SK-N-SH (cell line): ENCODE results near the gene ZDHHC16. TPM values are rescaled to one million over a fixed set of nuclear protein-coding genes. Genes with fewer than 3 reads are reported as not detected.

Experiments
- CTCF ChIA-PET: fragments of 300-600, 350-600 bp; formaldehyde crosslinking; extraction: SDS; loops from one replicate; lab custom pipeline; 2021; lab: Yijun Ruan, JAX
- POLR2A ChIA-PET: fragments of 350-600 bp; sonication (Branson Sonifier 250); formaldehyde crosslinking; extraction: SDS; loops from one replicate; lab custom pipeline; 2020; ENCODE audit warnings: antibody characterized with exemption, inconsistent platforms; lab: Yijun Ruan, JAX
- DNase-seq: peaks from one replicate; pipeline ENCODE4 v3.0.0; 2012
- H2AFZ ChIP-seq: fragments of 200-600 bp; sonication (generic); 2 replicates; pipeline ENCODE4 v1.8.1; 2016; ENCODE audit warnings: antibody characterized with exemption, mild to moderate bottlenecking, low read depth
- H3F3A ChIP-seq: fragments of 200-600 bp; sonication (generic); replicated peaks from 2 replicates; pipeline ENCODE3; 2016; ENCODE audit warnings: antibody characterized with exemption, mild to moderate bottlenecking; ENCODE audit not compliant: insufficient read depth
- H3K27ac ChIP-seq, 2 experiments: fragments of 200-500 bp in 1 of 2; fragments of 200-600 bp in 1 of 2; sonication (Bioruptor generic) in 1 of 2; sonication (generic), shearing (Covaris generic) in 1 of 2; 2 replicates each; pipeline versions ENCODE4 v1.5.1 to v1.6.1; 2014 to 2016; ENCODE audit warnings: low read depth in 2 of 2, inconsistent platforms in 1 of 2, low read length in 1 of 2, mild to moderate bottlenecking in 1 of 2, mixed read lengths in 1 of 2
- H3K27me3 ChIP-seq: fragments of 200-600 bp; sonication (generic), shearing (Covaris generic); 2 replicates; pipeline ENCODE4 v1.6.1; 2016; ENCODE audit warnings: mixed run types; ENCODE audit not compliant: insufficient read depth
- H3K36me3 ChIP-seq, 2 experiments: fragments of 200-500 bp in 1 of 2; fragments of 200-600 bp in 1 of 2; sonication (Bioruptor generic) in 1 of 2; sonication (generic) in 1 of 2; replicated peaks in 1 of 2; 2 replicates each; pipeline versions ENCODE3 to v1.5.1; 2014 to 2016; ENCODE audit warnings: low read length in 1 of 2, mild to moderate bottlenecking in 1 of 2; ENCODE audit not compliant: insufficient read depth in 2 of 2, control insufficient read depth in 1 of 2
- H3K4me1 ChIP-seq, 2 experiments: fragments of 200-500 bp in 1 of 2; fragments of 200-600 bp in 1 of 2; sonication (Bioruptor generic) in 1 of 2; sonication (generic), shearing (Covaris generic) in 1 of 2; 2 replicates each; pipeline versions ENCODE4 v1.5.1 to v1.6.1; 2014 to 2016; ENCODE audit warnings: low read depth in 1 of 2, low read length in 1 of 2, mixed run types in 1 of 2; ENCODE audit not compliant: insufficient read depth in 2 of 2, control insufficient read depth in 1 of 2
- H3K4me2 ChIP-seq: fragments of 200-600 bp; sonication (generic), shearing (Covaris generic); 2 replicates; pipeline ENCODE4 v1.6.1; 2017; ENCODE audit warnings: mixed run types
- H3K4me3 ChIP-seq, 2 experiments: fragments of 200-500 bp in 1 of 2; fragments of 200-600 bp in 1 of 2; sonication (Bioruptor generic) in 1 of 2; sonication (generic), shearing (Covaris generic) in 1 of 2; 2 replicates each; pipeline versions ENCODE4 v1.5.1 to v1.8.1; 2014 to 2016; ENCODE audit warnings: low read depth in 2 of 2, inconsistent platforms in 1 of 2, low read length in 1 of 2, mild to moderate bottlenecking in 1 of 2, mixed read lengths in 1 of 2, moderate library complexity in 1 of 2
- H3K79me2 ChIP-seq: fragments of 200-600 bp; sonication (generic); 2 replicates; pipeline ENCODE4 v1.8.1; 2017; ENCODE audit warnings: mild to moderate bottlenecking; ENCODE audit not compliant: insufficient read depth
- H3K9ac ChIP-seq: fragments of 200-600 bp; sonication (generic); 2 replicates; pipeline ENCODE4 v1.6.1; 2017; ENCODE audit warnings: mixed run types
- H3K9me2 ChIP-seq: fragments of 200-600 bp; sonication (generic); 2 replicates; pipeline ENCODE4 v1.6.1; 2017; ENCODE audit warnings: mixed run types
- H3K9me3 ChIP-seq: fragments of 200-600 bp; sonication (generic); 2 replicates; pipeline ENCODE4 v1.6.1; 2017; ENCODE audit warnings: mixed run types, mild to moderate bottlenecking, moderate library complexity
- H4K20me1 ChIP-seq: fragments of 200-600 bp; sonication (generic); 2 replicates; pipeline ENCODE4 v1.6.1; 2017; ENCODE audit warnings: mild to moderate bottlenecking, mixed run types; ENCODE audit not compliant: insufficient read depth
- CTCF ChIP-seq: fragments of 200-600 bp; sonication (generic); IDR thresholded peaks from 2 replicates; pipeline ENCODE4 v1.6.1; 2017; ENCODE audit warnings: antibody characterized with exemption, mild to moderate bottlenecking, moderate library complexity
- ELF1 ChIP-seq: IDR thresholded peaks from 2 replicates; pipeline ENCODE4 v1.4.0; 2012
- EP300 ChIP-seq, 2 experiments: IDR thresholded peaks; 2 replicates each; pipeline versions ENCODE4 v1.4.0 to v1.6.1; 2012; ENCODE audit warnings: borderline replicate concordance in 1 of 2, low read depth in 1 of 2, low read length in 1 of 2
- FOXM1 ChIP-seq: IDR thresholded peaks from 2 replicates; pipeline ENCODE4 v1.4.0; 2012; ENCODE audit warnings: low read depth, mild to moderate bottlenecking
- GABPA ChIP-seq: IDR thresholded peaks from 2 replicates; pipeline ENCODE4 v1.4.0; 2012; ENCODE audit warnings: low read depth, mild to moderate bottlenecking
- MAX ChIP-seq: IDR thresholded peaks from 2 replicates; pipeline ENCODE4 v1.4.0; 2012; ENCODE audit warnings: low read depth
- MXI1 ChIP-seq: IDR thresholded peaks from 2 replicates; pipeline ENCODE4 v1.6.1; 2012; ENCODE audit warnings: mild to moderate bottlenecking, low read depth, low read length, improper control_type of control experiment
- NFIC ChIP-seq: IDR thresholded peaks from 2 replicates; pipeline ENCODE4 v1.4.0; 2012; ENCODE audit warnings: borderline replicate concordance
- PBX3 ChIP-seq: IDR thresholded peaks from 2 replicates; pipeline ENCODE4; 2012
- POLR2AphosphoS5 ChIP-seq: IDR thresholded peaks from 2 replicates; pipeline ENCODE4 v1.6.1; 2012; ENCODE audit warnings: low read depth, low read length
- RFX5 ChIP-seq: IDR thresholded peaks from 2 replicates; pipeline ENCODE4 v1.6.1; 2012; ENCODE audit warnings: mild to moderate bottlenecking, improper control_type of control experiment, low read length
- SIN3A ChIP-seq: IDR thresholded peaks from 2 replicates; pipeline ENCODE4 v1.6.1; 2012; ENCODE audit warnings: low read depth, mild to moderate bottlenecking, low read length, moderate library complexity, borderline replicate concordance
- SMC3 ChIP-seq: IDR thresholded peaks from 2 replicates; pipeline ENCODE4 v1.6.1; 2012; ENCODE audit warnings: low read depth, low read length, improper control_type of control experiment
- TAF1 ChIP-seq: IDR thresholded peaks from 2 replicates; pipeline ENCODE4 v1.6.1; 2012; ENCODE audit warnings: low read depth, mild to moderate bottlenecking, low read length, moderate library complexity, borderline replicate concordance
- TCF12 ChIP-seq: IDR thresholded peaks from 2 replicates; pipeline ENCODE4 v1.4.0; 2012
- USF1 ChIP-seq: IDR thresholded peaks from 2 replicates; pipeline ENCODE4 v1.4.0; 2012; ENCODE audit warnings: low read depth, borderline replicate concordance
- USF2 ChIP-seq: fragments of 150-350 bp; IDR thresholded peaks from 2 replicates; pipeline ENCODE4 v1.6.1; 2017; ENCODE audit warnings: antibody characterized with exemption, low read length, low read depth, borderline replicate concordance
- WGBS: methylation state at CpG from one replicate; pipeline ENCODE4 v1.1.6; 2017; ENCODE audit warnings: low lambda C conversion rate; 5-methylcytosine and 5-hydroxymethylcytosine counted together
- polyA plus RNA-seq, 3 experiments: library from polyadenylated mRNA; depleted of rRNA; stranded (reverse); fragments of >200 nt; gene quantifications; 2 replicates each; pipeline ENCODE4 v1.2.3, GENCODE V29; 2012

The ZDHHC16 gene
- polyA plus RNA-seq, 1 of the 3 experiments (the other 2 are of a cell fraction), result 71.5 TPM

GRCh38 chr10:97400665-97401454, 45.1 kb upstream of the ZDHHC16 start, which contains the start of gene RRP12:
RRP12 (minus strand) TSS chr10:97401340; CDS start chr10:97401231, 109 bp downstream.
- Histone ChIP-seq H4K20me1 (no peaks in the 10 kb centered on the region), H3K4me3 (peak within 1 kb of the TSS; percentile 73 to 84), H3K27me3 (no peaks in the 10 kb centered on the region), H3K27ac (peak within 1 kb of the TSS; percentile 36 to 91), H3K9me2 (no peaks in the 10 kb centered on the region), H3K4me1 (peaks cover 0 to 3% of the 10 kb centered on the region in 2 experiments; a peak in 2 of 4 replicates), H3K79me2 (peaks cover 38% of the 10 kb centered on the region), H3K4me2 (peak within 1 kb of the TSS; percentile 91), H3K36me3 (peaks cover 10 to 31% of the 10 kb centered on the region in 2 experiments), H3K9ac (peak within 1 kb of the TSS; percentile 82), H2AFZ (peak within 1 kb of the TSS; percentile 88), H3F3A (peaks cover 7% of the 10 kb centered on the region)
- DNase-seq, result peak; percentile 94
- ChIA-PET CTCF (interaction anchor here (0.7 to 2.3 kb wide), 11 partner anchors 8 to 153 kb away, joined by 3 to 7 read pairs (median 3); no protein-coding TSS in a partner anchor), POLR2A (interaction anchor here (0.6 to 1.9 kb wide), 6 partner anchors 13 to 1115 kb away, joined by 3 to 11 read pairs (median 4); partner anchors contain the start of gene FRAT1)
- TF ChIP-seq NFIC (no peak), SMC3 (no peak), EP300 (IDR thresholded peaks at IDR 0.05; ENCODE audit: borderline replicate concordance in 1 of 2, low read depth in 1 of 2, low read length in 1 of 2) (no peak), CTCF (no peak; the same call in 1 of the 2 replicates), FOXM1 (no peak), ELF1 (0 out of 2 replicates have a peak, but pooled peaks have one; percentile 65), MXI1 (peak; percentile 100), MAX (peak; percentile 100), GABPA (peak; percentile 94), RFX5 (peak; percentile 32; the same call in 1 of the 2 replicates), PBX3 (no peak), SIN3A (peak; percentile 97; the same call in 1 of the 2 replicates), USF1 (peak; percentile 65; the same call in 1 of the 2 replicates), POLR2AphosphoS5 (peak; percentile 50; the same call in 1 of the 2 replicates), TCF12 (no peak), USF2 (no peak), TAF1 (0 out of 2 replicates have a peak, but pooled peaks have one; percentile 45)
- TF ChIP-seq, all 33 proteins: peak for 9
- WGBS, result under 1% methylated on average over 26 of the region's 39 CpGs
- H3K9me3 ChIP-seq, result no peaks in the 10 kb centered on the region
